K562 (cell line): ENCODE results near the gene ELMO3. TPM values are rescaled to one million over a fixed set of nuclear protein-coding genes. Genes with fewer than 3 reads are reported as not detected.

ENCODE experiments used
- BMI1 ChIP-seq: fragments of 150-350 bp; IDR thresholded peaks from 2 replicates; pipeline ENCODE4 v1.6.1; 2014; ENCODE audit warnings: low read length
- DMBX1 ChIP-seq: fragments of 250-450 bp; sonication (Bioruptor Pico); IDR thresholded peaks from 2 replicates; pipeline ENCODE4 v1.8.0; 2022; ENCODE audit warnings: inconsistent platforms, mild to moderate bottlenecking, moderate library complexity, borderline replicate concordance
- FOXJ2 ChIP-seq: fragments of 200-800 bp; sonication (Bioruptor generic); IDR thresholded peaks from 2 replicates; pipeline ENCODE4 v1.6.1; 2016; ENCODE audit warnings: missing genetic modification characterization, missing compliant biosample characterization
- HLTF ChIP-seq: fragments of 450-650 bp; IDR thresholded peaks from 2 replicates; pipeline ENCODE4 v1.6.1; 2016
- ILK ChIP-seq: fragments of 450-650 bp; IDR thresholded peaks from 2 replicates; pipeline ENCODE4 v1.6.1; 2016; ENCODE audit warnings: missing genetic modification characterization, low read depth, mild to moderate bottlenecking, missing compliant biosample characterization, moderate library complexity, borderline replicate concordance
- KDM2B ChIP-seq: fragments of 250-450 bp; sonication (Bioruptor Pico); IDR thresholded peaks from 2 replicates; pipeline ENCODE4 v1.8.0; 2021; ENCODE audit warnings: mild to moderate bottlenecking, moderate library complexity
- SIN3A ChIP-seq, 2 experiments: fragments of 150-350 bp in 1 of 2; IDR thresholded peaks; 2 replicates each; pipeline ENCODE4 v1.6.1; 2011 to 2016; ENCODE audit warnings: borderline replicate concordance in 2 of 2, low read depth in 2 of 2, low read length in 2 of 2, mild to moderate bottlenecking in 2 of 2, moderate library complexity in 2 of 2; ENCODE audit not compliant: control insufficient read depth in 1 of 2
- TGIF2 ChIP-seq: sonication (generic); formaldehyde crosslinking; IDR thresholded peaks from 2 replicates; pipeline ENCODE4 v1.8.1; 2022; ENCODE audit warnings: mild to moderate bottlenecking, missing genetic modification reagents, moderate library complexity
- ZFP36 ChIP-seq: fragments of 150-350 bp; IDR thresholded peaks from 2 replicates; pipeline ENCODE4 v1.6.1; 2018; ENCODE audit warnings: low read length, low read depth; ENCODE audit not compliant: partially characterized antibody
- polyA plus RNA-seq, 8 experiments: library from polyadenylated mRNA; depleted of rRNA in 4 of 8; stranded (reverse) in 5 of 8; unstranded in 3 of 8; fragments of >200 nt; fragmentation: Nextera tagmentation in 2 of 8; fragmentation: Illumina TruSeq in 1 of 8; extraction: Ambion mirVana in 2 of 8; extraction: Trizol in 1 of 8; gene quantifications; 2 replicates each; pipeline versions ENCODE4 v1.2.1 to v1.2.3, GENCODE V29; 2011 to 2014; ENCODE audit warnings: inconsistent platforms in 1 of 8, missing spikeins in 1 of 8
- total RNA-seq, 7 experiments: library from RNA; depleted of rRNA in 6 of 7; stranded (reverse); fragments of >200 nt in 6 of 7; fragmentation: Illumina TruSeq in 2 of 7; extraction: Trizol in 2 of 7; gene quantifications; 2 replicates each; pipeline versions ENCODE4 v1.2.1 to v1.2.3, GENCODE V29; 2011 to 2021; ENCODE audit warnings: low replicate concordance in 1 of 7
- TF ChIP-seq, protein P1 (sequence below): sonication (generic); formaldehyde crosslinking; IDR thresholded peaks from 2 replicates; pipeline ENCODE4 v1.8.0; 2022; ENCODE audit warnings: mild to moderate bottlenecking, missing genetic modification reagents
- TF ChIP-seq, protein P2 (sequence below), 2 experiments: fragments of 450-650 bp; formaldehyde crosslinking in 1 of 2; IDR thresholded peaks; 2 replicates each; pipeline versions ENCODE4 v1.4.0 to v1.6.1; 2014 to 2020; ENCODE audit warnings: mild to moderate bottlenecking in 2 of 2, borderline replicate concordance in 1 of 2, low read depth in 1 of 2
- TF ChIP-seq, protein P3 (sequence below): fragments of 250-450 bp; sonication (Bioruptor Pico); IDR thresholded peaks from 2 replicates; pipeline ENCODE4 v1.8.0; 2021; ENCODE audit warnings: borderline replicate concordance, mild to moderate bottlenecking, moderate library complexity; ENCODE audit not compliant: poor library complexity, severe bottlenecking
- TF ChIP-seq, protein P4 (sequence below), 2 experiments: fragments of 250-450 bp in 1 of 2; fragments of 450-650 bp in 1 of 2; sonication (Bioruptor Pico) in 1 of 2; IDR thresholded peaks; 2 replicates each; pipeline versions ENCODE4 v1.6.1 to v1.8.0; 2016 to 2021; ENCODE audit warnings: mild to moderate bottlenecking in 2 of 2, moderate library complexity in 2 of 2, missing compliant biosample characterization in 1 of 2, missing genetic modification characterization in 1 of 2
- TF ChIP-seq, protein P5 (sequence below): sonication (generic); formaldehyde crosslinking; IDR thresholded peaks from 2 replicates; pipeline ENCODE4 v1.8.1; 2023; ENCODE audit warnings: mild to moderate bottlenecking, missing genetic modification reagents, moderate library complexity

Gene ELMO3
- total and polyA plus RNA-seq, 9 of the 15 experiments (the other 6 are each of a cell fraction or from before 2014, with no cell fraction given): 0.04 to 5.1 (median 1.5) TPM

DNA sequence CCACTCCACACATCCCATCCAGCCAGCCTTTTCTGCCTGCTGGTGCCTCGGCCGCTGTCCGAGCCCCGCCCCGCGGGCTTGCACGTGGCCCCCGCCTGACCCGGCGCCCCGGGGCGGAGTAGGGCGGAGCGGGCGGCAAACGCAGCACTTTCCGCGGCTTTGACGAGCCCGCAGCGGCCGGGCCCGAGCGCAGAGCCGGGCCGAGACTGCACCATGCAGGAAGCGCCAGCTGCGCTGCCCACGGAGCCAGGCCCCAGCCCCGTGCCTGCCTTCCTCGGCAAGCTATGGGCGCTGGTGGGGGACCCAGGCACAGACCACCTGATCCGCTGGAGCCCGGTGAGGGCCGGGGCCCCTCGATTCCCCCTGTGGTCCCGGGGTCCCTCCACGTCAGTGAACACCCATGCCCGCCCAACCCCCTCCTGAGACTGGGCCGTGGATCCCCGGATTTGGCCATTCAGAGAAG is 34.3 kb upstream of the ELMO3 start, which contains the start of gene HSF4 (continued):
- TF ChIP-seq, protein P1, sequence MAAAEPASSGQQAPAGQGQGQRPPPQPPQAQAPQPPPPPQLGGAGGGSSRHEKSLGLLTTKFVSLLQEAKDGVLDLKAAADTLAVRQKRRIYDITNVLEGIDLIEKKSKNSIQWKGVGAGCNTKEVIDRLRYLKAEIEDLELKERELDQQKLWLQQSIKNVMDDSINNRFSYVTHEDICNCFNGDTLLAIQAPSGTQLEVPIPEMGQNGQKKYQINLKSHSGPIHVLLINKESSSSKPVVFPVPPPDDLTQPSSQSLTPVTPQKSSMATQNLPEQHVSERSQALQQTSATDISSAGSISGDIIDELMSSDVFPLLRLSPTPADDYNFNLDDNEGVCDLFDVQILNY (CRISPR knock-in tag): no peak
- peak; percentile 63; the same call in 1 of the 2 replicates for TF ChIP-seq TGIF2
- no peak for TF ChIP-seq BMI1
- no peak for TF ChIP-seq FOXJ2 (tag)
- TF ChIP-seq, protein P2, sequence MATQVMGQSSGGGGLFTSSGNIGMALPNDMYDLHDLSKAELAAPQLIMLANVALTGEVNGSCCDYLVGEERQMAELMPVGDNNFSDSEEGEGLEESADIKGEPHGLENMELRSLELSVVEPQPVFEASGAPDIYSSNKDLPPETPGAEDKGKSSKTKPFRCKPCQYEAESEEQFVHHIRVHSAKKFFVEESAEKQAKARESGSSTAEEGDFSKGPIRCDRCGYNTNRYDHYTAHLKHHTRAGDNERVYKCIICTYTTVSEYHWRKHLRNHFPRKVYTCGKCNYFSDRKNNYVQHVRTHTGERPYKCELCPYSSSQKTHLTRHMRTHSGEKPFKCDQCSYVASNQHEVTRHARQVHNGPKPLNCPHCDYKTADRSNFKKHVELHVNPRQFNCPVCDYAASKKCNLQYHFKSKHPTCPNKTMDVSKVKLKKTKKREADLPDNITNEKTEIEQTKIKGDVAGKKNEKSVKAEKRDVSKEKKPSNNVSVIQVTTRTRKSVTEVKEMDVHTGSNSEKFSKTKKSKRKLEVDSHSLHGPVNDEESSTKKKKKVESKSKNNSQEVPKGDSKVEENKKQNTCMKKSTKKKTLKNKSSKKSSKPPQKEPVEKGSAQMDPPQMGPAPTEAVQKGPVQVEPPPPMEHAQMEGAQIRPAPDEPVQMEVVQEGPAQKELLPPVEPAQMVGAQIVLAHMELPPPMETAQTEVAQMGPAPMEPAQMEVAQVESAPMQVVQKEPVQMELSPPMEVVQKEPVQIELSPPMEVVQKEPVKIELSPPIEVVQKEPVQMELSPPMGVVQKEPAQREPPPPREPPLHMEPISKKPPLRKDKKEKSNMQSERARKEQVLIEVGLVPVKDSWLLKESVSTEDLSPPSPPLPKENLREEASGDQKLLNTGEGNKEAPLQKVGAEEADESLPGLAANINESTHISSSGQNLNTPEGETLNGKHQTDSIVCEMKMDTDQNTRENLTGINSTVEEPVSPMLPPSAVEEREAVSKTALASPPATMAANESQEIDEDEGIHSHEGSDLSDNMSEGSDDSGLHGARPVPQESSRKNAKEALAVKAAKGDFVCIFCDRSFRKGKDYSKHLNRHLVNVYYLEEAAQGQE (IDR thresholded peaks at IDR 0.05; ENCODE audit: borderline replicate concordance): peak; percentile 79
- TF ChIP-seq, protein P2 (CRISPR knock-in tag; IDR thresholded peaks at IDR 0.05; ENCODE audit: low read depth): 0 out of 2 replicates have a peak, but pooled peaks have one; percentile 27
- TF ChIP-seq, protein P3, sequence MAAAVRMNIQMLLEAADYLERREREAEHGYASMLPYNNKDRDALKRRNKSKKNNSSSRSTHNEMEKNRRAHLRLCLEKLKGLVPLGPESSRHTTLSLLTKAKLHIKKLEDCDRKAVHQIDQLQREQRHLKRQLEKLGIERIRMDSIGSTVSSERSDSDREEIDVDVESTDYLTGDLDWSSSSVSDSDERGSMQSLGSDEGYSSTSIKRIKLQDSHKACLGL (CRISPR knock-in tag): no peak
- peak; percentile 54; the same call in 1 of the 2 replicates for TF ChIP-seq KDM2B (CRISPR knock-in tag)
- TF ChIP-seq, protein P4, sequence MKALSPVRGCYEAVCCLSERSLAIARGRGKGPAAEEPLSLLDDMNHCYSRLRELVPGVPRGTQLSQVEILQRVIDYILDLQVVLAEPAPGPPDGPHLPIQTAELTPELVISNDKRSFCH (CRISPR knock-in tag; IDR thresholded peaks at IDR 0.05): no peak
- TF ChIP-seq, protein P4 (tag; IDR thresholded peaks at IDR 0.05): peak; percentile 36; the same call in 1 of the 2 replicates
- no peak for TF ChIP-seq ILK
- TF ChIP-seq SIN3A (IDR thresholded peaks at IDR 0.05; ENCODE audit: borderline replicate concordance in 2 of 2, control insufficient read depth in 1 of 2, low read depth in 2 of 2, low read length in 2 of 2): peak in 1 of 2 experiments; percentile 49; a peak in 1 of 4 replicates
- TF ChIP-seq, protein P5, sequence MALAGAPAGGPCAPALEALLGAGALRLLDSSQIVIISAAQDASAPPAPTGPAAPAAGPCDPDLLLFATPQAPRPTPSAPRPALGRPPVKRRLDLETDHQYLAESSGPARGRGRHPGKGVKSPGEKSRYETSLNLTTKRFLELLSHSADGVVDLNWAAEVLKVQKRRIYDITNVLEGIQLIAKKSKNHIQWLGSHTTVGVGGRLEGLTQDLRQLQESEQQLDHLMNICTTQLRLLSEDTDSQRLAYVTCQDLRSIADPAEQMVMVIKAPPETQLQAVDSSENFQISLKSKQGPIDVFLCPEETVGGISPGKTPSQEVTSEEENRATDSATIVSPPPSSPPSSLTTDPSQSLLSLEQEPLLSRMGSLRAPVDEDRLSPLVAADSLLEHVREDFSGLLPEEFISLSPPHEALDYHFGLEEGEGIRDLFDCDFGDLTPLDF (CRISPR knock-in tag): 0 out of 2 replicates have a peak, but pooled peaks have one; percentile 21
- no peak for TF ChIP-seq ZFP36
- no peak for TF ChIP-seq HLTF
- peak; percentile 14; the same call in 1 of the 2 replicates for TF ChIP-seq DMBX1 (CRISPR knock-in tag)
